GM23338 (cell line): ENCODE results near the gene AGAP1. TPM values are rescaled to one million over a fixed set of nuclear protein-coding genes. Genes with fewer than 3 reads are reported as not detected.

Experiments
- ATAC-seq: fragments of 200-7000 bp; cut with Tn5 transposase; 3 replicates; pipeline ENCODE4 v1.9.1; 2020
- DNase-seq: peaks from one replicate; pipeline ENCODE4 v3.0.0-alpha.2; 2015; ENCODE audit warnings: low spot score
- H2AFZ ChIP-seq: fragments of 200-600 bp; sonication (generic); 2 replicates; pipeline ENCODE4 v1.8.0; 2016; ENCODE audit warnings: antibody characterized with exemption, mild to moderate bottlenecking, moderate library complexity
- H3F3A ChIP-seq: fragments of 200-600 bp; sonication (generic); replicated peaks from 2 replicates; pipeline ENCODE4 v1.8.0; 2017; ENCODE audit warnings: antibody characterized with exemption, mixed run types, low read depth
- H3K27ac ChIP-seq: fragments of 200-600 bp; sonication (generic); 2 replicates; pipeline ENCODE4 v1.6.1; 2016; ENCODE audit warnings: low read depth
- H3K27me3 ChIP-seq: fragments of 200-600 bp; sonication (generic); 2 replicates; pipeline ENCODE4 v1.8.0; 2016; ENCODE audit warnings: mild to moderate bottlenecking, mixed run types, moderate library complexity; ENCODE audit not compliant: insufficient read depth
- H3K36me3 ChIP-seq: fragments of 200-600 bp; sonication (generic); 2 replicates; pipeline ENCODE4 v1.8.0; 2016; ENCODE audit warnings: mild to moderate bottlenecking; ENCODE audit not compliant: insufficient read depth
- H3K4me1 ChIP-seq: fragments of 200-600 bp; sonication (generic); 2 replicates; pipeline ENCODE4 v1.8.0; 2016; ENCODE audit warnings: mild to moderate bottlenecking, moderate library complexity; ENCODE audit not compliant: insufficient read depth
- H3K4me2 ChIP-seq: fragments of 200-600 bp; sonication (generic); 2 replicates; pipeline ENCODE4 v1.7.1; 2017; ENCODE audit warnings: mixed run types
- H3K4me3 ChIP-seq: fragments of 200-600 bp; sonication (generic); 2 replicates; pipeline ENCODE4 v1.6.1; 2016; ENCODE audit warnings: mixed run types
- H3K79me2 ChIP-seq: fragments of 200-600 bp; sonication (generic); replicated peaks from 2 replicates; pipeline ENCODE4 v1.8.0; 2017; ENCODE audit warnings: mild to moderate bottlenecking; ENCODE audit not compliant: insufficient read depth
- H3K9me2 ChIP-seq: fragments of 200-600 bp; sonication (generic); 2 replicates; pipeline ENCODE4 v1.8.0; 2017; ENCODE audit not compliant: insufficient read depth
- H4K20me1 ChIP-seq: fragments of 200-600 bp; sonication (generic); replicated peaks from 2 replicates; pipeline ENCODE4 v1.8.0; 2017; ENCODE audit warnings: mild to moderate bottlenecking; ENCODE audit not compliant: insufficient read depth
- H3K27ac Mint-ChIP-seq: 2 replicates; pipeline ENCODE4 v1.8.0; 2020; ENCODE audit warnings: inconsistent platforms, mild to moderate bottlenecking, moderate library complexity, mixed read lengths
- H3K27me3 Mint-ChIP-seq: 3 replicates; pipeline ENCODE4 v1.8.0; 2022; ENCODE audit warnings: low read depth, mild to moderate bottlenecking, moderate library complexity, mixed read lengths, inconsistent platforms; ENCODE audit not compliant: insufficient read depth, poor library complexity
- H3K36me3 Mint-ChIP-seq: 3 replicates; pipeline ENCODE4 v1.8.0; 2021; ENCODE audit warnings: low read depth, mild to moderate bottlenecking, inconsistent platforms, moderate library complexity, mixed read lengths
- H3K4me1 Mint-ChIP-seq: 3 replicates; pipeline ENCODE4 v1.8.0; 2020; ENCODE audit warnings: mild to moderate bottlenecking, inconsistent platforms, mixed read lengths
- H3K4me3 Mint-ChIP-seq: 3 replicates; pipeline ENCODE4 v1.8.0; 2021; ENCODE audit warnings: moderate library complexity, mild to moderate bottlenecking, inconsistent platforms, mixed read lengths
- H3K9me3 Mint-ChIP-seq: 3 replicates; pipeline ENCODE4 v1.8.0; 2020; ENCODE audit warnings: moderate library complexity, mild to moderate bottlenecking, inconsistent platforms, mixed read lengths
- CREB1 ChIP-seq: fragments of 250-450 bp; sonication (Bioruptor Pico); IDR thresholded peaks from 2 replicates; pipeline ENCODE4 v1.5.0; 2020; ENCODE audit warnings: low read depth, mild to moderate bottlenecking, moderate library complexity
- ETS1 ChIP-seq: IDR thresholded peaks from 2 replicates; pipeline ENCODE4 v1.6.1; 2016; ENCODE audit warnings: antibody characterized with exemption
- EZH2 ChIP-seq: fragments of 200-600 bp; sonication (generic); IDR thresholded peaks from one replicate; pipeline ENCODE4 v1.8.0; 2017; ENCODE audit warnings: antibody characterized with exemption, mild to moderate bottlenecking, low read depth; ENCODE audit not compliant: unreplicated experiment
- EZH2phosphoT487 ChIP-seq: fragments of 200-600 bp; sonication (generic); IDR thresholded peaks from one replicate; pipeline ENCODE4 v1.8.1; 2018; ENCODE audit warnings: antibody characterized with exemption; ENCODE audit not compliant: unreplicated experiment
- NANOG ChIP-seq: IDR thresholded peaks from 2 replicates; pipeline ENCODE4 v1.6.1; 2016; ENCODE audit warnings: antibody characterized with exemption, borderline replicate concordance
- ZNF114 ChIP-seq: fragments of 250-450 bp; sonication (Bioruptor Pico); IDR thresholded peaks from 2 replicates; pipeline ENCODE4 v1.5.0; 2020; ENCODE audit warnings: mild to moderate bottlenecking, moderate library complexity
- ZNF331 ChIP-seq: fragments of 250-450 bp; sonication (Bioruptor Pico); IDR thresholded peaks from 2 replicates; pipeline ENCODE4 v1.5.0; 2020; ENCODE audit warnings: low read depth, mild to moderate bottlenecking, moderate library complexity
- ZNF462 ChIP-seq: fragments of 250-450 bp; sonication (Bioruptor Pico); IDR thresholded peaks from 2 replicates; pipeline ENCODE4 v1.5.0; 2020; ENCODE audit warnings: mild to moderate bottlenecking, moderate library complexity
- polyA plus RNA-seq: library from polyadenylated mRNA; unstranded; fragments of >200 nt; fragmentation: Nextera tagmentation; extraction: Ambion mirVana; gene quantifications from 2 replicates; pipeline ENCODE4 v1.2.1, GENCODE V29; 2016
- total RNA-seq: library from RNA; depleted of rRNA; stranded (reverse); fragments of >200 nt; shearing (Covaris generic); gene quantifications from 2 replicates; pipeline ENCODE4 v1.2.3, GENCODE V29; 2014

AGAP1 gene
- total and polyA plus RNA-seq, 2 experiments from 2014 or later = 13.3 to 27.9 TPM

- H3K9me3 Mint-ChIP-seq = no peaks in the 10 kb centered on the region
- Histone ChIP-seq H3K27ac (no peak overlapping the region), H3K4me3 (no peak overlapping the region), H4K20me1 (peaks cover 7% of the 10 kb centered on the region), H3K79me2 (no peaks in the 10 kb centered on the region), H3K36me3 (no peaks in the 10 kb centered on the region), H3K4me2 (no peak overlapping the region), H3F3A (no peaks in the 10 kb centered on the region), H3K9me2 (no peaks in the 10 kb centered on the region), H3K4me1 (no peaks in the 10 kb centered on the region), H3K27me3 (no peaks in the 10 kb centered on the region), H2AFZ (no peak overlapping the region)
- TF ChIP-seq CREB1 (CRISPR knock-in tag) (no peak), ZNF462 (CRISPR knock-in tag) (no peak), EZH2phosphoT487 (no peak), EZH2 (no peak), ETS1 (no peak)
- H3K4me3 Mint-ChIP-seq = no peak overlapping the region
- DNase-seq (no peak), ATAC-seq (no peak; the same call in 2 of the 3 replicates)
- H3K4me1 Mint-ChIP-seq = peaks cover 5% of the 10 kb centered on the region; the same call in 2 of the 3 replicates
- H3K27ac Mint-ChIP-seq = no peak overlapping the region
- H3K36me3 Mint-ChIP-seq = no peaks in the 10 kb centered on the region; the same call in 2 of the 3 replicates
- peaks cover 7% of the 10 kb centered on the region for H3K27me3 Mint-ChIP-seq
These were observed 348.0 kb downstream of the AGAP1 start for GRCh38 chr2:235841863-235842262.

- ATAC-seq (no peak), DNase-seq (no peak)
- Histone ChIP-seq H3K4me2 (no peak overlapping the region), H3K27ac (no peak overlapping the region), H3K4me3 (no peak overlapping the region), H3F3A (no peaks in the 10 kb centered on the region), H3K27me3 (no peaks in the 10 kb centered on the region), H3K79me2 (no peaks in the 10 kb centered on the region), H3K36me3 (no peaks in the 10 kb centered on the region), H2AFZ (no peak overlapping the region), H3K9me2 (no peaks in the 10 kb centered on the region), H3K4me1 (no peaks in the 10 kb centered on the region), H4K20me1 (peaks cover 7% of the 10 kb centered on the region)
- no peaks in the 10 kb centered on the region for H3K9me3 Mint-ChIP-seq
- H3K4me1 Mint-ChIP-seq = peaks cover 9% of the 10 kb centered on the region
- no peak overlapping the region for H3K27ac Mint-ChIP-seq
- no peak overlapping the region for H3K4me3 Mint-ChIP-seq
- no peaks in the 10 kb centered on the region; the same call in 2 of the 3 replicates for H3K36me3 Mint-ChIP-seq
- H3K27me3 Mint-ChIP-seq = peaks cover 6% of the 10 kb centered on the region
- TF ChIP-seq NANOG (no peak), EZH2 (no peak), ZNF114 (CRISPR knock-in tag) (no peak), ZNF331 (CRISPR knock-in tag) (no peak)
These were observed 349.1 kb downstream of the AGAP1 start for GRCh38 chr2:235842941-235843340.
